GM12874 (cell line): Measurements from ENCODE around the gene MYO3B.

ENCODE experiments used
- TF ChIP-seq, protein P1 (sequence below): IDR thresholded peaks from 2 replicates; pipeline ENCODE4 v1.5.1; 2011; ENCODE audit warnings: low read depth, mild to moderate bottlenecking, control low read depth, low read length, moderate library complexity; ENCODE audit not compliant: insufficient read depth

MYO3B gene

DNA sequence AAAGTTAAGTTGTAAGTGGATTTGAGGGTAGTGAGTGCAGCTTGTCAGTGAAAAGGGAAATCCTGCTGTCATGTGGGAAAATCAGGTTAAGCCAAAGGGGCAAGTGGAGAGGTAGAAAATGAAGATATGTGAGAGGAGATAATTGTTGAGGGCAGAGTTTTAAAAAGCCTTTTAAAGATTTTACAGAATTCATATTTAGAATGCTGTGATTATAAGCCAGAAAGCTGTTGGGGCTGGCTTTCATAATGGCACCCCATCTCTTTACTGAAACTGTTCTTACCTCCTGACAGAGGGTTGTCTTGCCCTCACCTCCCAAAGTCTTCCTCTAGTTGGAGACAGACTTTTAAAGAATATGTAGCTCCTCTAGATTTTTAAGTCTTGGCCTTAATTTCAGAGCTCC is 86.9 kb downstream of the MYO3B start:
- TF ChIP-seq, protein P1, sequence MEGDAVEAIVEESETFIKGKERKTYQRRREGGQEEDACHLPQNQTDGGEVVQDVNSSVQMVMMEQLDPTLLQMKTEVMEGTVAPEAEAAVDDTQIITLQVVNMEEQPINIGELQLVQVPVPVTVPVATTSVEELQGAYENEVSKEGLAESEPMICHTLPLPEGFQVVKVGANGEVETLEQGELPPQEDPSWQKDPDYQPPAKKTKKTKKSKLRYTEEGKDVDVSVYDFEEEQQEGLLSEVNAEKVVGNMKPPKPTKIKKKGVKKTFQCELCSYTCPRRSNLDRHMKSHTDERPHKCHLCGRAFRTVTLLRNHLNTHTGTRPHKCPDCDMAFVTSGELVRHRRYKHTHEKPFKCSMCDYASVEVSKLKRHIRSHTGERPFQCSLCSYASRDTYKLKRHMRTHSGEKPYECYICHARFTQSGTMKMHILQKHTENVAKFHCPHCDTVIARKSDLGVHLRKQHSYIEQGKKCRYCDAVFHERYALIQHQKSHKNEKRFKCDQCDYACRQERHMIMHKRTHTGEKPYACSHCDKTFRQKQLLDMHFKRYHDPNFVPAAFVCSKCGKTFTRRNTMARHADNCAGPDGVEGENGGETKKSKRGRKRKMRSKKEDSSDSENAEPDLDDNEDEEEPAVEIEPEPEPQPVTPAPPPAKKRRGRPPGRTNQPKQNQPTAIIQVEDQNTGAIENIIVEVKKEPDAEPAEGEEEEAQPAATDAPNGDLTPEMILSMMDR = no peak

DNA sequence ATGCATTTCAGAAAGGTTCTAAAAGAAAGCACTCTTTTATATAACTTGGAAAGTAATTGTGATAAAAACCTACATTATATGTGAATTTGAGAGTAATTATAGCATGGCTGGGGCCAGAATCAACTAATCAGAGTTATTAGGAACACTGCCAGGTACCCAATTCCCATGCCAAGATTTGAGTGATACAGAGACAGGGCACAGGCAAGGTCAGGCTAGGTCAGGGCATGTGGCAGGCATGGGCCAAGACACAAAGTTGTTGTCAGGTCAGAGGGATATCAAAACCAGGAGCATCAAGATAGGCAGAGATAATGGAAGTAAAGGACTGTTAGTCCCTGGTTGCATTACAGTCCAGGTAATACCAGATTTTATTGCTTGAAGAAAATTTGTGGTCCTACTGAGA is 87.4 kb downstream of the MYO3B start:
- TF ChIP-seq, protein P1 = no peak

DNA sequence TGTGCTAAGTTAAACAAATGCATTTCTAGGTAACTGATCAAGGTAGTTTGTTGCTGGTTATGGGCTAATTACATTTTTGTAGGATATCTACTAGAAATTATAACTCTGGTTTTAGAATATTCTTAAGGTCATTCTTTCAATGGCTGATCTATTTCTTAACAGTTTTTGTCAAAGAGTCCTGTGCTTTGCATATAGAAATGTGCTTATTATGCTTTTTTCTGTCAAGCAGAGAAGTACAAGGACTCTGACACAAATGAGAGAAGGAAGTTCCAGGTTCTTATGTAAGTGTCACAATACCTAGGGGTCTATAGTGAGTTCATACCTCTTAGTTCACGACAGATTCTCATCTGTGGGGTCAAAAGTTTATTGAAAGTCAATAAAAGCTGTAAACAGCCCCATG is 88.4 kb downstream of the MYO3B start:
- TF ChIP-seq, protein P1 = no peak

DNA sequence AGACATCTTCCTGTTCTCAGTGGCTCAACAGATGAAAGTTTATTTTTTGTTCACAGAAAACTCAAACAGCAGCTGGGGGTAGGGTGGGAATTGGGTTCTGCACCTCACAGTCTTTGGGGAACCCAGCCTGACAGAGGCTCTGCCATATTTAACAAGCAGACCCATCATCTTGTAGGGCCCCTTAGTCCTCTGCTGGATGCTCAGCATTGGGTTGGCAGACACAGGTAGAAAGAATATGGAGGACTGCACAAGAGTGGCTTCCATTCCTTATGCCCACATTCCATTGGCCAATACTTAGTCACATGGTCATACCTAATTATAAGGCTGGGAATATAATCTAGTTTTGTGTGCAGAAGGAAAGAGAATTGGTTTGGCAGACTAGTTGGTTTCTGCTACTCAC is 89.1 kb downstream of the MYO3B start:
- TF ChIP-seq, protein P1 = no peak

DNA sequence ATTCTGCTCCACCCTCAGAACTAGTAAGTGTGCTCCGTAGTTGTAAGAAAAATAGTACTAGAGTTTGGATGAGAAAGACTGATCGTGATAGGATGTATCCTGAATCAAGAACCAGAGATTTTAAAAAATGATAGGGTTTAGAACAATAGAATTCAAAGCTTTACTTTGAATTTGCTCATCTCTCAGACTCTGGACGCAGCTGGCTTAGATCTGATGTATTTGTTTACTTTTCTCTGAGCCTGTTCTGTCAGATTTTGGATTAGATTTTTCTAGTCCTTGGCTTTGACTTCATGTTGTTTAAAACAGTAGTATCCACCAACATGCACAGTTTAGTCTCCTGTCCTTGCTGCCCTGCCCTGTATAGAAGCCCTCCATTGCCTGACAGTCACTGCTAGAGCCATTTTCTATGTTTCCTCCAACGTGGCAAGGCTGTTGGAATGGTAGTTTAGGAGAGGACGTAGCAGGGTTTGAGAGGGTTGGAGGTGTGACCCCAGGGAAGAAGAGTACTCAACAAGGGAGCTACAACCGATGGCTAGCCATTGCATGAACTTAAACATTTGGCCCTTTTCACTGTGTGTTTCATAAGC is 92.4 kb downstream of the MYO3B start:
- TF ChIP-seq, protein P1 = no peak

DNA sequence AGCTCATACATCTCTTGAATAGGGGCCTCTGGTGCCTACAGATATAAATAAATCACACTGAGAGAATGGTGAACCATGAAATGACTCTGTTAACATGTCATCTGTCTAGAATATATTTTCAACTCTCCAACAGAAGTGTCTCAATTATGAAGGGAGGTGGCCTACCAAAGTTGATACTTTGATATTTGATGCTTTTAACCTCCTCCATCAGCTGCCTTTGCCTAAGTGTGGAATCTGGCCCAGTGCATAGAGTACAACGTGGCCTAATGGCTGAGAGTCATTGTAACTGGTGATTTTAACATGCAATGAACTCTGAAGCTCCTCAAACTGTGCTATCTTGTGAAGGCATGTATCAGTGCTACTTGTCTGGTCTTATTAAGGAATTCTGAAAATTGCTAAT is 93.4 kb downstream of the MYO3B start:
- TF ChIP-seq, protein P1 = no peak

DNA sequence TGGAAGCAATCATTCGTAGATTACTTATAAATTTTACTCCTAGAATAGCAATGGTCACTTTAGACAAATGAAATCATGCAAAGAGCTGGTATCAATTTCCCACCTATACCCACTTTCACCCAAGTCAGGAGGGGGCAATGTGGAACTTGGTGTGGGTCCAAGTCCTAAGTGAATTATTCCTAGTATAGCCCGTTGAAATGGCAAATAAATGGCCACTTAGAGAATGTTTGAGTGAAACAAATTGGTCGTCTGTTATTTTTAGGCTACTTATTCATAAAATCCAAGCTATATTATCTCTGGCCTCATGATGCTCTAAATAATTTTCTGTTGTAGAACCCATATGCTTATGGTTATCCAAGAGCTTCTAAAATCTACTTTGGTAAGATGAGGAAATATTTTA is 98.1 kb downstream of the MYO3B start:
- TF ChIP-seq, protein P1 = no peak
